CD8-positive, alpha-beta memory T cell (primary cell): ENCODE data around the gene LRTM2. TPM values are rescaled to one million over a fixed set of nuclear protein-coding genes. Genes with fewer than 3 reads are reported as not detected.

ENCODE experiments used
- CTCF ChIA-PET: fragments of 350-600 bp; sonication (Branson Sonifier 250); formaldehyde crosslinking; loops from one replicate; lab custom pipeline; 2021; ENCODE audit warnings: antibody characterized with exemption; lab: Charles Lee
- POLR2A ChIA-PET: fragments of 350-600 bp; sonication (Branson Sonifier 250); formaldehyde crosslinking; loops from one replicate; lab custom pipeline; 2021; ENCODE audit warnings: antibody characterized with exemption; lab: Charles Lee
- DNase-seq, 5 donors: peaks; one replicate each; pipeline versions ENCODE4 v3.0.0 to v3.0.0-alpha.2; 2020 to 2022; ENCODE audit warnings: mixed read lengths in 1 of 5
- H3K27ac ChIP-seq: one replicate; pipeline ENCODE4 v1.7.0; 2013; ENCODE audit warnings: low read depth, mild to moderate bottlenecking, low read length, moderate library complexity
- H3K27me3 ChIP-seq: 2 replicates; pipeline ENCODE4 v1.7.0; 2013; ENCODE audit warnings: low read length, mild to moderate bottlenecking; ENCODE audit not compliant: insufficient read depth, poor library complexity, severe bottlenecking
- H3K36me3 ChIP-seq: 2 replicates; pipeline ENCODE4 v1.7.0; 2013; ENCODE audit warnings: mild to moderate bottlenecking, low read length, moderate library complexity; ENCODE audit not compliant: insufficient read depth
- H3K4me1 ChIP-seq: 2 replicates; pipeline ENCODE4 v1.7.0; 2013; ENCODE audit warnings: mild to moderate bottlenecking, low read length, moderate library complexity; ENCODE audit not compliant: insufficient read depth
- H3K4me3 ChIP-seq: 2 replicates; pipeline ENCODE4 v1.7.0; 2013; ENCODE audit warnings: mild to moderate bottlenecking, low read length
- H3K9me3 ChIP-seq: 2 replicates; pipeline ENCODE4 v1.7.0; 2013; ENCODE audit warnings: mild to moderate bottlenecking, low read length
- H3K27ac Mint-ChIP-seq, 8 donors: one replicate each; pipeline ENCODE4 v1.8.0; 2020 to 2021; ENCODE audit warnings: mixed read lengths in 8 of 8, mild to moderate bottlenecking in 6 of 8, inconsistent platforms in 3 of 8, moderate library complexity in 3 of 8
- H3K27me3 Mint-ChIP-seq, 2 donors: one replicate each; pipeline ENCODE4 v1.8.0; 2020 to 2021; ENCODE audit warnings: mixed read lengths in 2 of 2, mild to moderate bottlenecking in 1 of 2, moderate library complexity in 1 of 2
- H3K36me3 Mint-ChIP-seq, 3 donors: one replicate each; pipeline ENCODE4 v1.8.0; 2020 to 2021; ENCODE audit warnings: mixed read lengths in 3 of 3, inconsistent platforms in 1 of 3, mild to moderate bottlenecking in 1 of 3
- H3K4me1 Mint-ChIP-seq, 3 donors: one replicate each; pipeline ENCODE4 v1.8.0; 2020 to 2021; ENCODE audit warnings: mixed read lengths in 3 of 3, inconsistent platforms in 1 of 3, mild to moderate bottlenecking in 1 of 3
- H3K4me3 Mint-ChIP-seq, 7 donors: one replicate each; pipeline ENCODE4 v1.8.0; 2020 to 2021; ENCODE audit warnings: mixed read lengths in 7 of 7, mild to moderate bottlenecking in 6 of 7, moderate library complexity in 4 of 7, inconsistent platforms in 2 of 7
- H3K9me3 Mint-ChIP-seq, 5 donors: one replicate each; pipeline ENCODE4 v1.8.0; 2020 to 2022; ENCODE audit warnings: mixed read lengths in 5 of 5, mild to moderate bottlenecking in 3 of 5, moderate library complexity in 2 of 5, inconsistent platforms in 1 of 5
- polyA plus RNA-seq: library from polyadenylated mRNA; unstranded; fragments of 300-500 nt; fragmentation: Illumina TruSeq; gene quantifications from one replicate; pipeline ENCODE4 v1.2.3, GENCODE V29; 2021
- total RNA-seq, 2 experiments: library from RNA; stranded (reverse); gene quantifications; one replicate each; pipeline ENCODE4 v1.2.3, GENCODE V29; 2021

The LRTM2 gene
- total and polyA plus RNA-seq, 3 experiments from 2014 or later = 0.24 TPM; not detected in 2

DNA sequence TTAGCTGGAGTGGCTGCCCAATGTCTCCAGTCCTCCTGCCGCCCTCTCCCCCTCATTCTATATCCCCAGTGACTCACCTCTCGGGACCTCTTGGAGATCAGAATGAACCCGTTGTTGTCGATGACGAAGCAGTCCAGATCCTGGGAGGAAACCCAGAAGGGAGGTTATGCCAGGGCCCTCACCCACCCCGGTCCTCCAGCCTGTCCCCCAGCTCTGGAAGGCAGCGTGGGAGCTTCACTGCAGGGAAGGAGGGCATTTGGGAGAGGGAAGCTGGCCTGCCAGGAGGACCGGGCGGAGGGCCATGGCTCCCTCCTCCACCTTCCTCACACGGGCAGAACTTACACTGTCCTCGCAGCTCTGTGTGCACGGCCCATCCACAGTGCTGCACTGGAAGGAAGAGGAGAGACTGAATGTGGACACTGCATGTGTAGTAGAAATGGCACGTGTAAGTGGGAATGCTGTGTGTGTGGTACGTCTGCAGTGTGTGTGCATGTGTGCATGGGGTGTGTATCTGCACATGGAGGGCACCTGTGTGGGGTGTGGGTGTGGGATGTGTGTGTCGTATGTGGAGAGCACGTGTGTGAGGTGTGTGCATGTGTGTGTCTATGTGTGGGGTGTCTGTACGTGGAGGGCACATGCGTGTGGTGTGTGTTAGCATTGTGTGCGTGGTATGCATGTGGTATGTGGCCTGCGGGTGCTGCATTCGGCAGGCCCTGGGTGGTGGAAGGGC lies 10.0 kb upstream of the LRTM2 start:
- Histone ChIP-seq H3K4me3 (no peak overlapping the region), H3K27me3 (no peaks in the 10 kb centered on the region), H3K27ac (no peak overlapping the region), H3K9me3 (no peaks in the 10 kb centered on the region), H3K4me1 (peaks cover 9% of the 10 kb centered on the region), H3K36me3 (no peaks in the 10 kb centered on the region)
- no peak for DNase-seq
- H3K4me1 Mint-ChIP-seq = peaks cover 14 to 29% (median 15%) of the 10 kb centered on the region in 3 donors
- peak overlapping the region in 6 of 8 donors; percentile 52 to 90 (median 70) for H3K27ac Mint-ChIP-seq
- H3K36me3 Mint-ChIP-seq = no peaks in the 10 kb centered on the region
- H3K9me3 Mint-ChIP-seq = no peaks in the 10 kb centered on the region
- peak overlapping the region in 6 of 7 donors; percentile 43 to 71 (median 52) for H3K4me3 Mint-ChIP-seq
- ChIA-PET CTCF (interaction anchor here (0.7 kb wide), 1 partner anchor 130 kb away, joined by 3 read pairs; no protein-coding TSS in a partner anchor), POLR2A (no interaction called here)
- H3K27me3 Mint-ChIP-seq = peaks cover 2 to 14% of the 10 kb centered on the region in 2 donors

DNA sequence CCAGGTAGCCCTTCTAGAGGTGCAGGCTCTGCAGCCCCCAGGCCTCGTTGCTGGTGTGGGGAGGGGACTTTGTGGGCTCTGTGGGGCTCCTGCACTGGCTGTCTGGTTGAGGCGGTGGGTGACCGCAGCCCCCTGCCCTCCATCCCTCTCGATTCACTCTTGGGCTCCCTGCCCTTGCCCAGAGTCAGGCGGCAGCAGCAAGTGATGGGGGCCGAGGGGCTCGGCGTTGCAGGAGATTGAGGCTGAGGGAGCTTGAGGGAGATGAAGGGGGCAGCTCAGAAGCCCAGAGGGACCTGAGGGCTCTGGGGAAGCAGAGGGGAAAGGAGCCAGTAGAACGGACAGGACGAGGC lies 9.5 kb upstream of the LRTM2 start:
- peaks cover 14 to 29% (median 15%) of the 10 kb centered on the region in 3 donors for H3K4me1 Mint-ChIP-seq
- H3K27me3 ChIP-seq = no peaks in the 10 kb centered on the region
- POLR2A ChIA-PET = no interaction called here
- no peak overlapping the region for H3K27ac ChIP-seq
- CTCF ChIA-PET = no interaction called here
- DNase-seq = no peak
- peak overlapping the region; percentile 43 to 80 (median 58) for H3K4me3 Mint-ChIP-seq
- peaks cover 9% of the 10 kb centered on the region for H3K4me1 ChIP-seq
- H3K36me3 Mint-ChIP-seq = no peaks in the 10 kb centered on the region
- peak overlapping the region in 5 of 8 donors; percentile 22 to 90 (median 53) for H3K27ac Mint-ChIP-seq
- H3K27me3 Mint-ChIP-seq = peaks cover 2 to 14% of the 10 kb centered on the region in 2 donors
- H3K9me3 ChIP-seq = no peaks in the 10 kb centered on the region
- no peaks in the 10 kb centered on the region for H3K36me3 ChIP-seq
- H3K9me3 Mint-ChIP-seq = no peaks in the 10 kb centered on the region
- no peak overlapping the region for H3K4me3 ChIP-seq

DNA sequence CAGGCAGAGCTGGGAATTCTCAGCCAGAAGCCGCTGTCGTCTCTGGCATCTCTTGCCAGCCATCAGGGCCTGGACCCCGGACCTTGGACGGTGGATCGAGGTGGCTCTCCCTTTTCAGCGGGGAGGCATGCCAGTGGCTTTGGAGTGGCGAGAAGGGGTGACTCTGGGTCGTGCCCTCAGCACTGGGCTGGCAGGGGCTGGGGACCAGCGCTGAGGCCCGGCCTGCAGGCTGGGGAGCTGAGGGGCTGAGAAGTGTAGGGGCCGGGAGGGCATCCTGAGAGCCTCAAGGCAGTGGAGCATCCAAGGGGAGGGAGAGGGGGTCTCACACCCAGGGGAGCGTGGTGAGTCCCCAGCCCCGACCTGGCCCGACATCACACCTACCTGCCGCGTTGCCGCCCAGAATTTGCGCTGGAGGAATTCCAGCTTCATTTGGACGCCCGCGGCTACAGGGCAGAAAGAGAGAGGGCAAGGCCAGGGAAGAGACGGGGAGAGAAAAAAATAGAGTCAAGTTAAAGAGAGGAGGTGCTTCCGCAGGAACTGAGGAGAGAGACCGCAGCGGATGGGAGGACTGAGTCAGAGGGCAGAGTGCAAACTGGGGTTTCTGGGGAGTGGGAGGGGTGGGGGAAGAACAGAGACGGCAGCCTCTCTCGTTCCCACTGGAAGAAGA lies 9.0 kb upstream of the LRTM2 start:
- Histone ChIP-seq H3K27me3 (no peaks in the 10 kb centered on the region), H3K4me1 (peaks cover 9% of the 10 kb centered on the region), H3K36me3 (no peaks in the 10 kb centered on the region), H3K4me3 (no peak overlapping the region), H3K9me3 (no peaks in the 10 kb centered on the region), H3K27ac (no peak overlapping the region)
- Mint-ChIP-seq H3K27ac (peak overlapping the region in 6 of 8 donors; percentile 33 to 89 (median 58)), H3K4me3 (peak overlapping the region; percentile 53 to 80 (median 71)), H3K36me3 (no peaks in the 10 kb centered on the region), H3K4me1 (peaks cover 14 to 29% (median 15%) of the 10 kb centered on the region in 3 donors), H3K27me3 (peaks cover 7 to 16% of the 10 kb centered on the region in 2 donors), H3K9me3 (no peaks in the 10 kb centered on the region)
- DNase-seq = peak in 3 of 5 donors; percentile 18 to 59 (median 42)
- CTCF ChIA-PET = interaction anchor here (1.1 to 1.3 kb wide), 2 partner anchors 16 to 128 kb away, joined by 3 to 6 read pairs; no protein-coding TSS in a partner anchor
- POLR2A ChIA-PET = no interaction called here

DNA sequence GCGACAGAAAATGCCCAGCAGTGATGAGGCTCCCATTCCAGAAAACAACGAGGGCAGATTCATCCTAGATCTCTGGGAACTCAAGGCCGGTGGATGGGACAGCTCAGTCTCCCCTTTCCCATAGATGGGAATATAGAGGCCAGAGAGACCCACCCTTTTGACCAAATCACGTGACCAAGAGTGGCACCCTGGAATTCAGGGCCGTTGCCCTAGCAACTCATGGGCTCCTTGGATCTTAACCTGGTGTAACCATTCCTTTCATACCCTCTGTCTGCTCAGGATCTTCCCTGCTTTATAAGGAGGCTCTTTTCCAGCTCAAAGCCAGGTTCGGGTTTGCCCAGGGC lies 8.4 kb upstream of the LRTM2 start:
- H3K27me3 ChIP-seq = no peaks in the 10 kb centered on the region
- H3K9me3 ChIP-seq = no peaks in the 10 kb centered on the region
- Mint-ChIP-seq H3K27me3 (peaks cover 9 to 17% of the 10 kb centered on the region in 2 donors), H3K27ac (peak overlapping the region in 4 of 8 donors; percentile 33 to 89 (median 63)), H3K4me3 (peak overlapping the region in 6 of 7 donors; percentile 29 to 77 (median 70)), H3K9me3 (no peaks in the 10 kb centered on the region), H3K4me1 (peaks cover 14 to 29% (median 15%) of the 10 kb centered on the region in 3 donors), H3K36me3 (no peaks in the 10 kb centered on the region)
- peaks cover 9% of the 10 kb centered on the region for H3K4me1 ChIP-seq
- H3K27ac ChIP-seq = no peak overlapping the region
- CTCF ChIA-PET = interaction anchor here (1.1 to 1.3 kb wide), 2 partner anchors 17 to 128 kb away, joined by 3 to 6 read pairs; no protein-coding TSS in a partner anchor
- no peaks in the 10 kb centered on the region for H3K36me3 ChIP-seq
- H3K4me3 ChIP-seq = no peak overlapping the region
- POLR2A ChIA-PET = interaction anchor here (0.5 to 0.6 kb wide), 2 partner anchors 229 to 1324 kb away, joined by 3 to 4 read pairs; no protein-coding TSS in a partner anchor
- no peak for DNase-seq

DNA sequence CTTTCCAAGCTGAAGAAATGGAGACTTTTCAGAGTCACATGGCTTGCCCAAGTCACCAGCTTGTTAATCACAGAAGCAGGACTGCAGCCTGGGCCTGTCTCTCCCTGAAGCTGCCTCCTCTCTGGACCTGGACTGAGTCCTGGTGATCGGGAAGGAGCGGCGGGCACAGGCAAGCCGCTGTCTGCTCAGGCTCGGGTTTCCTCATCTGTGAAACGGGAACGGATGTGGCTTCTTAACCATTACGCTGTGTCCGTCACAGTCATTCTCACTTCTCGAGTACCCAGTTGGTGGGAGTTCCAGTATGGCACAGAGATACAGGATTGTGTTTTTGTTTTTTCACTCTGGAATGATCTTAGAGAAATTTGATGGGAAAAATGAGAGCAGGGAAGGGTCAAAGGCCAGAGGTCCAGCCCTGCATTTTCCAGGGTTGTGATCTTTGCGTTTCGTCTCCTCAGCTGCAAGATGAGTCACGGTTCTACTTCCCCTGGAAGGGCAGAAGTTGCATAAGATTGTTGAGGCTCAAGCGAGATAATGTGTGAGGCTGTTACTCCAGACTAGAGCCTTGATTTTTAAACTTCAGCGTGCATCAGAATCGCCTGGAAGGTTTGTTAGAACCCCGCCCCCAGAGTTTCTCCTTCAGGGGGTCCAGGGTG lies 7.6 kb upstream of the LRTM2 start:
- H3K4me3 ChIP-seq = no peak overlapping the region
- no peak for DNase-seq
- peaks cover 9% of the 10 kb centered on the region for H3K4me1 ChIP-seq

DNA sequence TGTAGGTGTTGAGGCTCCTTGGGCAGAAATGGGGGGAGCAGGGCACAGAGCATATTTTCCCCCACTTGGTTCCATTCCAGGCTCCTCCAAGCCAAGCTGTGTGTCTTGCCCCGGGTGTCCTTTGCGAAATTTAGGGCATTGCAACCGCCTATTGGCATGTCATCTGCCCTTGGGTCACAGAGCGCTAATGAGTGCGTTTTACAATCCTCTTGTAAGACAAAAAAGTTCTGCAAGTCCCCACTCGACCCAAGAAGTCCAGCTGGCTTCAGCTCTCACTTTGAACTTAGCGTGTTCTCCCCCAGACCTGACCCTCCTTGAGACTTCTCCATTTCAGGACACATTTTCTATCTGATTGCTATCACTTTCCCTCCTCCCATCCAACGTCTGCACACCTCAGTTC lies 6.1 kb upstream of the LRTM2 start:
- no peak overlapping the region for H3K4me3 ChIP-seq
- Mint-ChIP-seq H3K27me3 (peaks cover 13 to 22% of the 10 kb centered on the region in 2 donors), H3K4me1 (peaks cover 7 to 20% (median 11%) of the 10 kb centered on the region in 3 donors), H3K9me3 (no peaks in the 10 kb centered on the region), H3K4me3 (peak overlapping the region in 1 of 7 donors; percentile 15), H3K36me3 (no peaks in the 10 kb centered on the region), H3K27ac (peak overlapping the region in 1 of 8 donors; percentile 48)
- no peaks in the 10 kb centered on the region for H3K27me3 ChIP-seq
- H3K4me1 ChIP-seq = peaks cover 9% of the 10 kb centered on the region
- ChIA-PET POLR2A (no interaction called here), CTCF (interaction anchor here (0.9 kb wide), 1 partner anchor 126 kb away, joined by 3 read pairs; no protein-coding TSS in a partner anchor)
- DNase-seq = no peak
- H3K27ac ChIP-seq = no peak overlapping the region
- H3K36me3 ChIP-seq = no peaks in the 10 kb centered on the region
- no peaks in the 10 kb centered on the region for H3K9me3 ChIP-seq

More for the DNA sequence above, 7.6 kb upstream of the LRTM2 start:
- Histone ChIP-seq H3K27ac (no peak overlapping the region), H3K36me3 (no peaks in the 10 kb centered on the region), H3K27me3 (no peaks in the 10 kb centered on the region), H3K9me3 (no peaks in the 10 kb centered on the region)
- Mint-ChIP-seq H3K4me3 (peak overlapping the region in 4 of 7 donors; percentile 5 to 70 (median 56)), H3K27ac (peak overlapping the region in 6 of 8 donors; percentile 24 to 91 (median 73)), H3K9me3 (no peaks in the 10 kb centered on the region), H3K27me3 (peaks cover 9 to 17% of the 10 kb centered on the region in 2 donors), H3K4me1 (peaks cover 11 to 29% (median 15%) of the 10 kb centered on the region in 3 donors), H3K36me3 (no peaks in the 10 kb centered on the region)
- ChIA-PET POLR2A (no interaction called here), CTCF (interaction anchor here (1.3 kb wide), 1 partner anchor 127 kb away, joined by 6 read pairs; no protein-coding TSS in a partner anchor)

DNA sequence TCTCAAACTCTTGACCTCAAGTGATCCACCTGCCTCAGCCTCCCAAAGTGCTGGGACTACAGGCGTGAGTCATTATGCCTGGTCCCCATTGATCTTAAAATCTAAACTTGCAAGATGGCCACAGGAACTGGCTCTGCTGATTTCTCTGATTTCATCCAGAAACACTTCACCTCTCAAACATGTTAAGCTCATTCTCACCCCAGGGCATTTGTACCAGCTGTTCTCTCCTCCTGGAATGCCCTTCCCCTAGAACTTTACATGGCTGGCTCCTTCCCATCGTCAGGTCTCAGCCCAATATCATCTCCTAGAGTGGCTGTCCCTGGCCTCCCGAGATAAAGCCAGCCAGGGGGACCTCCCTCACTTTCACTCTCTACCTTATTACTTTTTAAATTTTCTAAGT lies 5.3 kb upstream of the LRTM2 start:
- ChIA-PET CTCF (no interaction called here), POLR2A (no interaction called here)
- peak overlapping the region in 1 of 8 donors; percentile 66 for H3K27ac Mint-ChIP-seq
- Histone ChIP-seq H3K27ac (no peak overlapping the region), H3K36me3 (no peaks in the 10 kb centered on the region), H3K9me3 (no peaks in the 10 kb centered on the region), H3K4me3 (no peak overlapping the region), H3K27me3 (no peaks in the 10 kb centered on the region), H3K4me1 (peaks cover 9% of the 10 kb centered on the region)
- H3K4me3 Mint-ChIP-seq = no peak overlapping the region
- peaks cover 19 to 30% of the 10 kb centered on the region in 2 donors for H3K27me3 Mint-ChIP-seq
- H3K4me1 Mint-ChIP-seq = peaks cover 4 to 15% (median 11%) of the 10 kb centered on the region in 3 donors
- no peak for DNase-seq
- H3K9me3 Mint-ChIP-seq = no peaks in the 10 kb centered on the region
- no peaks in the 10 kb centered on the region for H3K36me3 Mint-ChIP-seq
